Activated CD4-positive, alpha-beta T cell treated with anti-CD3 and anti-CD28 coated beads, Interleukin-2, Interleukin-4, amounts not matched to agents 100 ng/mL and 50 ng/mL, durations not matched to agents 16 hours and 8 hours (primary cell): ENCODE data around the gene RAB1B.
A peak's percentile ranks its signal among the peaks of the same experiment; 100 is the strongest.

Source experiments
- DNase-seq: peaks from one replicate; pipeline ENCODE4 v3.0.0-alpha.2; 2020; ENCODE audit warnings: low spot score

RAB1B gene

GRCh38 chr11:66284526-66285078 lies 16.2 kb downstream of the RAB1B start:
- DNase-seq: no peak

GRCh38 chr11:66285250-66285947 lies 17.0 kb downstream of the RAB1B start:
- no peak for DNase-seq

- DNase-seq: no peak
These were observed 18.3 kb downstream of the RAB1B start for GRCh38 chr11:66286699-66287098.

GRCh38 chr11:66287211-66287888 lies 18.9 kb downstream of the RAB1B start:
- DNase-seq: no peak

GRCh38 chr11:66287889-66288670 lies 19.6 kb downstream of the RAB1B start:
- no peak for DNase-seq

- DNase-seq: peak; percentile 100
These were observed 20.5 kb downstream of the RAB1B start, which contains the start of gene YIF1A for GRCh38 chr11:66288671-66289547. YIF1A (minus strand) TSS chr11:66289143; CDS start chr11:66288985, 158 bp downstream.

GRCh38 chr11:66289548-66290329 lies 21.3 kb downstream of the RAB1B start:
- peak; percentile 76 for DNase-seq

GRCh38 chr11:66290330-66290621 lies 21.8 kb downstream of the RAB1B start:
- DNase-seq: no peak

- no peak for DNase-seq
These were observed 22.9 kb downstream of the RAB1B start for GRCh38 chr11:66291303-66291705.

- no peak for DNase-seq
These were observed 23.5 kb downstream of the RAB1B start, which contains the start of gene TMEM151A for GRCh38 chr11:66291706-66292542. TMEM151A (plus strand) TSS chr11:66291894; CDS start chr11:66292014, 120 bp downstream.

GRCh38 chr11:66292543-66293332 lies 24.3 kb downstream of the RAB1B start:
- DNase-seq: no peak

GRCh38 chr11:66293352-66293751 lies 24.9 kb downstream of the RAB1B start:
- DNase-seq: no peak

- DNase-seq: no peak
These were observed 25.6 kb downstream of the RAB1B start for GRCh38 chr11:66293777-66294625.

GRCh38 chr11:66294626-66295620 lies 26.5 kb downstream of the RAB1B start:
- no peak for DNase-seq

- no peak for DNase-seq
These were observed 29.2 kb downstream of the RAB1B start for GRCh38 chr11:66297610-66298009.

GRCh38 chr11:66299186-66299585 lies 30.7 kb downstream of the RAB1B start:
- DNase-seq: no peak

GRCh38 chr11:66302656-66303055 lies 34.2 kb downstream of the RAB1B start:
- no peak for DNase-seq
